ENCODE data around the gene UST. TPM values are rescaled to one million over a fixed set of nuclear protein-coding genes. Genes with fewer than 3 reads are reported as not detected.
A peak's percentile ranks its signal among the peaks of the same experiment; 100 is the strongest.

Gene UST
- total RNA-seq, 1 donor: 36.1 TPM

- no peak overlapping the region for H3K4me3 ChIP-seq (ENCODE audit: low read depth, low read length)
- no peak for DNase-seq (ENCODE audit: low read depth)
- TF ChIP-seq CTCF (IDR thresholded peaks at IDR 0.05; ENCODE audit: insufficient read depth, low read length): no peak
Observed at GRCh38 chr6:148967541-148967956, 220.7 kb downstream of the UST start.

GRCh38 chr6:148968771-148969602 lies 222.2 kb downstream of the UST start:
- DNase-seq (ENCODE audit: low read depth): peak; percentile 74
- no peak for TF ChIP-seq CTCF (IDR thresholded peaks at IDR 0.05; ENCODE audit: insufficient read depth, low read length)
- no peak overlapping the region for H3K4me3 ChIP-seq (ENCODE audit: low read depth, low read length)

GRCh38 chr6:148969603-148970061 lies 222.8 kb downstream of the UST start:
- DNase-seq (ENCODE audit: low read depth): peak; percentile 88
- TF ChIP-seq CTCF (IDR thresholded peaks at IDR 0.05; ENCODE audit: insufficient read depth, low read length): no peak
- no peak overlapping the region for H3K4me3 ChIP-seq (ENCODE audit: low read depth, low read length)

GRCh38 chr6:148971031-148971927 lies 224.4 kb downstream of the UST start:
- no peak overlapping the region for H3K4me3 ChIP-seq (ENCODE audit: low read depth, low read length)
- peak; percentile 18 for DNase-seq (ENCODE audit: low read depth)
- TF ChIP-seq CTCF (IDR thresholded peaks at IDR 0.05; ENCODE audit: insufficient read depth, low read length): no peak

GRCh38 chr6:148972481-148972880 lies 225.7 kb downstream of the UST start:
- no peak for DNase-seq (ENCODE audit: low read depth)
- H3K4me3 ChIP-seq (ENCODE audit: low read depth, low read length): no peak overlapping the region
- TF ChIP-seq CTCF (IDR thresholded peaks at IDR 0.05; ENCODE audit: insufficient read depth, low read length): no peak

- DNase-seq (ENCODE audit: low read depth): peak; percentile 71
Observed at GRCh38 chr6:148973538-148974208, 226.8 kb downstream of the UST start.

More at GRCh38 chr6:148973538-148974208, 226.8 kb downstream of the UST start:
- TF ChIP-seq CTCF (IDR thresholded peaks at IDR 0.05; ENCODE audit: insufficient read depth, low read length): peak; percentile 77
- no peak overlapping the region for H3K4me3 ChIP-seq (ENCODE audit: low read depth, low read length)

All from fibroblast of the aortic adventitia (primary cell).